Stimulated activated CD4-positive, alpha-beta T cell treated with anti-CD3 and anti-CD28 coated beads, Interleukin-4, amount 100 ng/mL, for 4 hours (primary cell): Measurements from ENCODE around the gene NTHL1.
"Not testable (repeated sequence)": the region's sequence is repeated elsewhere in the genome, so short reads cannot be mapped to it uniquely, and the experiment has no call there.

Source experiments
- DNase-seq, 2 experiments: peaks; one replicate each; pipeline ENCODE4 v3.0.0-alpha.2; 2020

NTHL1 gene

GRCh38 chr16:2027024-2028010 lies 20.3 kb downstream of the NTHL1 start:
- DNase-seq: no peak

GRCh38 chr16:2026461-2027023 lies 21.1 kb downstream of the NTHL1 start, which contains the start of gene NHERF2:
Gene NHERF2, plus strand, starts transcription at chr16:2026902. Its CDS starts 104 bp downstream, at chr16:2027006.
- DNase-seq: no peak

DNA sequence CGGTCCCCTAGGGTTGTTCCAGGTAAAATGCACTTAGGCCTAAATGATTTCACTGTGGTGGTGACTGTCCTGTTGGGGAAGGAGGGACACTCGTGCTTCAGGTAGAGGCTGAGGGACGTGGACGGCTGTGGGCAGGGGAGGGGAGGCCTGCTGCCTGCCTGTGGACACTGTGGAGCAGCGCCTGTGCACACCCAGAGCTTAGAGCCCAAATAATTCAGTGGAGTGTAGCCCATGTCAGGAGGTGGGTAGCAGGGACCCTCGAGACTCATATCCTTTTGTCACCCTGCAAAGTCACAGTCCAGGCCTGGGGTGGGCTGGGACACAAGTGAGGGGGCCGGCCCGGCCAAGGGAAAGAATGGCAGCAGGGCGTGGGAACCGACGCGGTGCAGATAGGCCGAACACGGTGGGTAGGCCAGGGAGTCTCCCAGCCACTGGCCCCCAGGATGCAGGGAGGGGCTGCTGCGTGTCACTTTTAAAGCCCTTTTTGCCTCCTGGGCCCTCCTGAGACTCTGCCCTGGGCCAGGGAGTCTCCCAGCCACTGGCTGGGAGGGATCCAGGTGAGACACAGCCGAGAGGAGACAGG lies 21.7 kb downstream of the NTHL1 start:
- no peak for DNase-seq

- no peak for DNase-seq
Measured at GRCh38 chr16:2025251-2025650, 22.4 kb downstream of the NTHL1 start.

DNA sequence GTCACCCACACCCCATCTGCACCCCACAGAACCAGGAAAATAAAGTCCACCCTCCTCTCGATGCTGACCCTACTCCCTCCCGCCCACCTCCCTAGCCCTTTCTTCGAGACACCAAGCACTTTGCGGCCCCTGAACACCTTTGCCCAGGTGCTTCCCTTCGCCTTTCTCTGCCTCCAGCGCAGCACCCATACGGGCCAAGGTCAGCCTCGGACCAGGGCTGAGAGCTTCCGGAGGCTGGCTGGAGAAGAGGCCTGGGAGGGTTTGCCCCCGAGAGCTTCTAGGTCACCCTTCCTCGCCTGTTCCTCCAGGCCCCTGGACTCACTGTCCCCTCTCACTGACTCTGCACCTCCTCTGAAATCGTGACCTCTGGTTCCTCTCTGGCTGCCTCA lies 23.6 kb downstream of the NTHL1 start:
- DNase-seq: no peak

DNA sequence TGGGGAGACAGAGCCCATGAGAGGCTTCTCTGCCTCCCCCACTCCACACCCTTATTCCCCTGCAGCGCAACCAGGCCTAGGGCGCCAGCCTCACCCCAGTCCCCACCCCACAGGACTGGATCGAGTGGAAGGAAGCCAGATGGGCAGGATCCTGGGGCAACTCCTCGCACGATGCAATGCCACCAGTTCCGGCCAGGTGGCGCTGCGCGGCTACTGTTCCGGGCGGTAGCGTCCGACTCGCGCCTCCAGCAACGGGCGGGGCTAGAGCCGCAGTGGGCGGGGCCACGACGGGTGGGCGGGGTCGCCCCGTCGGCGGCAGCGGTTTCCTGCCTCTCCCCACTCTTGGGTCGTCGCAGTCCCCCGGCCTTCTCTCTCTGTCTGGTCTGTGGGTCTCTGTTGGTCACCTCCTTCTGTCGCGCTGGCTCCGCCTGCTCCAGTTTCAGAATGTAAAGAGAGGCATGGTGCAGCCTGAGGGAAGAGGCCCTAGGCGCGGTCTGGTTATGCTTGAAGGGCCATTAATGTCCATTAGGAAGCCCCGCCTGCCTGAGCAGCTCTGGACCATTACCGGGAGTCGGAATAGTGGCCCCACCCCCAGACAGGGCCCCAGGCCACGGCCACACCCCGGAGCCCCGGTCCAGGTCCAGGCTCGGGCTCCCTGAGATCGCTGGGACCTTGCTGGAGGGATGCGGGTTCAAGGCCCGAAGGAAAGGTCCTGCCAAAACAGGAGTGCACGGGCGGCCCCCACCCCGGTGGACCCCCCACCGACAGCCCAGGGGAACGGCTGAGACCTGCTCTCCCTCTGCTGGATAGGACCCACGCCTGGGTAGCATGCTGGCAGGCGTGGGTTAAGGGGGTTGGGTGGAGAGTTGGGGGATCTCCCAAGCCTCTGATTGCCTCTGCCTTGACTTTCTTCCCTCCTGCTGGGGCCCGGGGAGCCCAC lies 24.3 kb downstream of the NTHL1 start:
- DNase-seq: peak; percentile 90 to 97

- DNase-seq: no peak
Measured at GRCh38 chr16:2022723-2023091, 24.9 kb downstream of the NTHL1 start.

DNA sequence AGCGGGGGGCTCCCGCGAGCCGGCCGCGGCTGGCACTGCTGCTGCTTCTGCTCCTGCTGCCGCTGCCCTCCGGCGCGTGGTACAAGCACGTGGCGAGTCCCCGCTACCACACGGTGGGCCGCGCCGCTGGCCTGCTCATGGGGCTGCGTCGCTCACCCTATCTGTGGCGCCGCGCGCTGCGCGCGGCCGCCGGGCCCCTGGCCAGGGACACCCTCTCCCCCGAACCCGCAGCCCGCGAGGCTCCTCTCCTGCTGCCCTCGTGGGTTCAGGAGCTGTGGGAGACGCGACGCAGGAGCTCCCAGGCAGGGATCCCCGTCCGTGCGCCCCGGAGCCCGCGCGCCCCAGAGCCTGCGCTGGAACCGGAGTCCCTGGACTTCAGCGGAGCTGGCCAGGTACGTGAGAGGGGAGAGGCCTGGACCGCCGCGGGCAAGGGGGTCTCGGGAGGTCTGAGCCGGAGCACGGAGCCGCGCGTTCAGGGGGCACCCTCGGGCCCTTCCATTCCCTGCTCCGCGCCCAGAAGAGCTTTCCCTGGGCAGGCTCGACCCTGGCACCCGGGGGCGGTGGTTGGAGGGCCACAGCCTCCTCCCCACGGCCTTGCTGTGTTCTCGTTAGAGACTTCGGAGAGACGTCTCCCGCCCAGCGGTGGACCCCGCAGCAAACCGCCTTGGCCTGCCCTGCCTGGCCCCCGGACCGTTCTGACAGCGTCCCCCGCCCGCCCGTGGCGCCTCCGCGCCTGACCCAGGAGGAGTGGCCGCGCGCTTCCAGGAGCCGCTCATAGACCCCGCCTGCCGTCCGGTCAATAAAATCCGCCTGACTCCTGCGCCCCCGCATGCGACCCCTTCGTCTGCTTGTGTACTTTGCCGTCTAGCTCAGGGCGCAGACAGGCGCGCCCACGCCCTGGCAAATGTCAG lies 27.5 kb downstream of the NTHL1 start:
- DNase-seq: no peak

GRCh38 chr16:2019518-2019920 lies 28.1 kb downstream of the NTHL1 start, which contains the start of gene NPW:
Gene NPW, plus strand, starts transcription at chr16:2019785.
- peak; percentile 37 to 40 for DNase-seq

DNA sequence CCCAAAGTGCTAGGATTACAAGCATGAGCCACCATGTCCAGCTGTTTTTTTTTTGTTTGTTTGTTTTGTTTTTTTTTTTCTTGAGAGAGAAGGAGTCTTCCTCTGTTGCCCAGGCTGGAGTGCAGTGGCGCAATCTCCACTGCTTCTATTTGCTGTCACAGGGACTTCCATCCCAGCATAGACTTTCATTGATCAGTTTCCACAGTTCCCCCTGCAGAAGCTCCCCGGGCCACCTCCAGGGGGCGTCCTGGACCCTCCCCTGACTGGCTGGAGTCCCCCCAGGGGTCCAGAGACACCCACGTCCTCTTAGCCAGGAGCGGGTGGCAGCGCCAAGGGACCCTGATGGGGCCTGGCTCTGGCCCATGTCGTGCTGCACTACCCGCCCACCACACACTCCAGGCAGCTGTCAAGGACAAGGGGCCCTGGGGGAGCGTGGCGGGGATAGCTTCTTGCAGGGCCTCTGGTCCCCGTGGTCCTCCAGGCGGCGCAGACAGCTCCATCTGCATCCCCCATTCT lies 31.2 kb downstream of the NTHL1 start:
- DNase-seq: no peak

DNA sequence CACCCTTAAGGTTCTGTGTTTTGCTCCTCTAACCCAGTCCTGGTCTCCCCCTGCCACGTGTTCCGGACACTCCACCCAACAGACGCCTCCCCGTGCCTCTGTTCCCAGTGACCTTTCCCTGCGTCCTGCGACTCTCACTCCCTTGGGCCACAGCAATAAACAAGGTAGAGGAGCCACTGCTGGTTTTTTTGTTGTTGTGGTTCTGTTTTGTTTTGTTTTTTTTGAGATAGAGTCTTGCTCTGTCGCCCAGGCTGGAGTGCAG lies 31.8 kb downstream of the NTHL1 start:
- no peak for DNase-seq

GRCh38 chr16:2015117-2015946 lies 32.3 kb downstream of the NTHL1 start:
- DNase-seq: no peak

- no peak for DNase-seq
Measured at GRCh38 chr16:2013527-2013926, 34.1 kb downstream of the NTHL1 start.

- not testable (repeated sequence) for DNase-seq
Measured at GRCh38 chr16:2011726-2012125, 35.9 kb downstream of the NTHL1 start.

DNA sequence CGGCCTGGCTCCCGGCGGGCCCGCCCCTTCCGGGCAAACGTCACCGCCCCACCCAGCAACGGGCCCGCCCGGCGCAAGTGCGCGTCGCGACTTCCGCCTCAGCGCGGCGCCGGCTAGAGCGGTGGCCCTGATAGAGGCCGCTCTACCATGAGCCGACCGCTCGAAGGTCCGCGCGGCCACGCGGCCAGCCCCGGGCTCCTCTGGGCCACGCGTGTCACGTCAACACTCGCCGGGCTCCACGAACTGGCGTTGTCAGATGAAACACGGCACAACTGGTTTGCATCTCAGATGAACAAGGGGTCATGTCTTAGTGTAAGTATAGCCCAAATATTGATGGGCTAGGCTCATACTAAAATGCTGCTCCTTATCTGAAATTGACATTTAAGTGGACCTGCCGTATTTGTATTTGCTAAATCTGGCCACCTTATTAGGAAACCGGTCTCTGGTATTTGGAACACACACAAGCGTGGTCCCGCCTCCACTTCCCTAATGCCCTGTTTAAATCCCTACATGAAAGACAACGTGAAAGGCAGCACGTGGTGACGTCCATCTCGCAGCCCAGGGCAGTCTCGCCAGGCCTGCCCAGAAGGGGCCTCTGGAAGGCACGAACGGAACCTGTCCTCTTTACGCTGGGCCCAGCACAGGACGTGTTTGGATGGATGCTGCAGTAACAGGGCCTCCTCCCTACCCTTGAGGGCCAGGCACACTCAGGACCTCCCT lies 37.7 kb downstream of the NTHL1 start, which contains the start of gene ZNF598:
Gene ZNF598, minus strand, starts transcription at position 31 of the 720 bp plus-strand sequence.
- DNase-seq: peak; percentile 73 to 82

DNA sequence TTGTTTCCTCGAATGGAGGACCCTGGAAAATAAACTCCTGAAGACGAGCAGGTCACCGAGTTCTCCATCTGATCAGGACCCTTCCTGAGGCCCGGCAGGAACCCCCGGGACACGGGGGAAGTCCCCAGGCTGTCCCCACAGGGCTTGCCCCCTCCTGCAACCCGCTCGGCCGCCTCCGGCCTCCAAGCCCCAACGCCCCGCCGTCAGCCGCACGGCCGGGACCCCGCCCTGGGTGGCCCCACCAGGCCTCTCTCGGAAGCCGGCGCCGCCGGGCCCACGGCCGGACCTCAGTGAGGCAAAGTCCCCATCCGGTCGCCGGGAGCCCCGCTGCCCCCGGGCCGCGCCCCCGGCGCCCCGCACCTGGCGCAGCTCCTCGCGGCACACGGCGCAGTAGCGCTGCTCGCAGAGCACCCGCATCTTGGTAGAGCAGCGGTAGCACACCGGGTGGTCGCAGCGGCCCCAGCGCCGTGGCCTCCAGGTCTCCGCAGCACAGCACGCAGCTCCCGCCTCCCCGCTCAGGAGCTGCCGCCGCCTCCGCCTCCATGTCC lies 38.4 kb downstream of the NTHL1 start:
- no peak for DNase-seq

GRCh38 chr16:2008631-2009163 lies 38.9 kb downstream of the NTHL1 start:
- DNase-seq: no peak

- no peak for DNase-seq
Measured at GRCh38 chr16:2008009-2008526, 39.6 kb downstream of the NTHL1 start.
